ENCODE data around the gene ABCA12.

Gene ABCA12

DNA sequence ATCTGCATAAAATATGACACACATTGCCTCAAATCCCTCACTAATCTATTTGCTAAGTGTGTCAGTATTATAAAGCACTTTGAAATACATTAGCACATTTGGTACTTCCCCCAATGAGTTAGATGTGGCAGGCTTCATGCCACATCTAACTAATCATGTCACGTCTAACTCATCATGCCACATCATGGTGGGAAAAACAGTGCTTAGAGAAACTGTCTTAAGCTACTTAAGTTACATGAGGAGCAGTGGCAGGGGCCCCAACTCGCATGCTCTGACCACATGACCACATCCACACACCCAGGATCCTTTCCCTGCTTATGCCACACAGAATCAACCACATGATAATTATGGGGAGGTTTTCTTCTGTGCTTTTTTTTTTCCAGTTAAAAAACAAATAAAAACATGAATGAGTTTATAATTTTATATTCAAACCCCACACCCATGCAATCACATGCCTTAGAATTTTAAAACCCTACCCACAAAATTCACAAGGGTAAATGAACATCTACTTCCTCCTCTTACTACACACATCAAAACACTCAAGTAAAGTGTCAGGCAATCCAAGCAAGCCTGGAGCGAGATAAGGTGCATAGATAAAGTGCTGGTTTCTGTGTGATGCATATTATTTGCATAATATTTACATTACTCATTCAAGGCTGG, 1.6 kb downstream of the ABCA12 start:
- no peak for DNase-seq

GRCh38 chr2:215120401-215120800, 18.0 kb downstream of the ABCA12 start:
- DNase-seq, result no peak

DNA sequence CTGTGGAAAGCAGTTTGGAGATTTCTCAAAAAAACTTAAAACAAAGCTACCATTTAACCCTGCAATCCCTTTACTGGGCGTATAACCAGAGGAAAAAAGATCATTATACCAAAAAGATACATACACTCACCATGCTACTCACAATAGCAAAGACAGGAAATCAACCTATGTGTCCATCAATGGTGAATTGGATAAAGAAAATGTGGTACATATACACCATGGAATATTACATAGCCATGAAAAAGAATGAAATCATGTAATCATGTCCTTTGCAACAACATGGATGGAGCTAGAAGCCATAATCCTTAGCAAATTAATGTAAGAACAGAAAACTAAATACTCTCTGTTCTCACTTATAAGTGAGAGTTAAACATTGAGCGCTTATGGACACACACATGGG, 18.6 kb downstream of the ABCA12 start:
- DNase-seq, result no peak

GRCh38 chr2:215110918-215111317, 27.5 kb downstream of the ABCA12 start:
- DNase-seq, result no peak

DNA sequence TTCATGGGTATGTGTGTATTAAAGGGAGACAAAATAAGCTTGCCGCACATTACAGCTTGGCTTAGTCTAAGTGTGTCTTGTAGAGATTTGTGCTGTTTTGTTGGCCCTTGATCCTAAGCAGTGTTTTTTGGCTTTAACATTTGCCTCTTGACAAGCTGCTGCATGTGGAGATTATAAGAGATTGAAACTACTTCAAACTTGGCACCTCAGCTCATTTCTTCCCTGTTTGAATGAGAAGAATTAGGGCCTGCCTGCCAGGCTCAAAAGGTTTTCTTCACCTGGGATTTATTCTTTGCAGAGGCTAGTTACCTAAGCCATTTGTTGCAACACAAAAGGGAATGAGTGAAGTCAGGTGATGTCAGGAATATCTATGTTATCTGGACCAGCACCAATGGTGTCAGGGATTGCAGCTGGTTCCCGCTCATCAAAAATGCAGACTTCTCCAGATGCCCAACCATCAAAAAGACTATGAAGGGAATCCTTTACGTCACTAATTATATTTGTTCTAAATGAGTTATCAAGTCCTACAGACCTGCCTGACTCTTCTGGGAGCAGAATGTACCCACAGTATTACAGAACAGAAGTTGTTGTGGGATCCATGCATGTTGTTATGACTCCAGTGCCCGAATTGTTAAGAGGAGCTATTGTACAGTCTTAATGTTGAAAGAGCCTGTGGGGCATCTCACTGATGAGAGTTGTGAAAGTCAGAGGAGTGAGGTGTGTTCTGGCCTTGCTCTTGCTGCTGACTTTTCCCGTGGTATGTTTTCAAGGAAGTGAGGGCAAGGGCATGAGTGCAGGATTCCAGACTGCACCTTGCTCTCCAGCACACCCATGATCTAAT, 31.0 kb downstream of the ABCA12 start:
- DNase-seq, result no peak

DNA sequence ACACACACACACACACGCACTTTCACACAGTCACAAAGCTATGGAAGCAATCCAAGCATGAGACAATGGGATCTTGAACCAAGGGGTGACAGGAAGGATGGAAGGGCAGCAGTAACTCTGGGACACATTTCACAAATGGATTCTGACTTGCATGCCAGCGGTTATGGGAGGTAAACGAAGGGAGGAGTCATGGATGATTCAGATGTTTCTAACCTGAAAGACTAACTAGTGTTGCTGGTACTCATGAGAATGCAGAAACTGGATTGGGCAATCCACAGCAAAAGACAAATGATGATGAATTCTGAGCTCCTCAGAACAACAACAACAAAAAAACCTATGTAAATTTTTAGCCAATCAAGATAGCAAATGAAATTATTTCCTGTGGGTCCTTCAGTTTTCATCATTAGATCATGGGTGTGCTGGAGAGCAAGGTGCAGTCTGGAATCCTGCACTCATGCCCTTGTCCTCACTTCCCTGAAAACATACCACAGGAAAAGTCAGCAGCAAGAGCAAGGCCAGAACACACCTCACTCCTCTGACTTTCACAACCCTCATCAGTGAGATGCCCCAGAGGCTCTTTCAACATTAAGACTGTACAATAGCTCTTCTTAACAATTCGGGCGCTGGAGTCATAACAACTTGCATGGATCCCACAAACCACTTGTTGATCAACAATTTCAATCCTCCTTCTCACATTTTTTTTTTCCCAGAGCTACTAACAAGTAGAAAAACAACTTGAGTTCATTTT, 32.6 kb downstream of the ABCA12 start:
- no peak for DNase-seq

DNA sequence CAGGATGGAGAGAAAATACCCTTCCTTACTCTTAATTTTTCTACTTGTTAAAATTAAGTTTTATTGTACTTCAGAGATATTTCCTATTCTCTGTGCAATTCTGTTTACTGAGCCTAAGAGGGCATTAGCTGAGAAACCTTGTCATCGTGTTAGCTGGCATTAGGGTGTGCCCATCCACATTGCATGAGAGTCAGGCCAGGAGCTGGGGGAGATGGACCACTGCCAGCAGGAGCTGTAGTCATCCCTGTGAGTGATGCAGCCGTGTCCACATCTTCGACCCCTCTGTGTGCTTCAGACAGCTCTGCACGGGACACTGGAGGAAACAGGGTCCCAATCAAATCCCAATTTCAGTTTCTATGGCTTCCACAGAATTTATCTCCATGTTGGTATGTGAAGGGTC, 34.2 kb downstream of the ABCA12 start:
- no peak for DNase-seq

DNA sequence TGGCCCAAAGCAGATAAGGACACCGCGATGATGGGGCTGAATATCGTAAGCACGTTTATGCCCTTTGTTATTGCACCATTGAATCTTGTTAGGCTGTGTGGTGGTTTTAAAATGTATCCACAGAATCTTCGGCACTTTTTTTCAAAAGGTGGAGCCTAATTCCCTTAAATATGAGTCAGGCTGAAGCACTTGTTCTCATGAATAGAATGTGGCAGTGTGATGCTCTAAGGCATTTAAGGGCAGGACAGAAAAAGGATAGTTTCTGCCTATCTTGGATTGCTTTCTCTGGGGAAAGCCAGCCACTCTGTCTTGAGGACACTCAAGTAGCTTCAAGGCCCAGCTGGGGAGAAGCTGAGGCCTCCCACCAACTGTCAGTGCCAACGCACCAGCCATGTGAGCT, 39.6 kb downstream of the ABCA12 start:
- DNase-seq, result no peak

- DNase-seq, result no peak
Observed at GRCh38 chr2:215084080-215084479, 54.3 kb downstream of the ABCA12 start.

GRCh38 chr2:215083146-215083545, 55.3 kb downstream of the ABCA12 start:
- no peak for DNase-seq

GRCh38 chr2:215082446-215082845, 56.0 kb downstream of the ABCA12 start:
- DNase-seq, result no peak

DNA sequence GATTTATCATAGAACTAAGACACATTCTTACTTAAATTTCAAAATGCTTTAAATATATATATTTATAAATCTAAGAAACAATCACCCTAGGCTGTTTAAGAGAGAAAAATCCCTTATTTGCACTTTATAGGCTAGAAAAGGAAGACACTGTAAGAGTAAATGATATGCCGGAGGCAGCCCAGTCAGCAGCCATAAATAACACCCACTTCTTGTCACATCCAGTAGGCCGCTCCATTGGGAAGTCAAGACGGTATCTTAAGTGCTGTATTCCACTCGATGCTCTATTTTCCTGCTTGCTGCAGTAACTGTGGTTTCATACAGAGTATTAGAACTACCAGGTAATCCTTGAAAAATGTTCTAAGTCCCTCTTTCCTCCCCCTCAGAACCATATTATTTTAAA, 57.9 kb downstream of the ABCA12 start:
- DNase-seq, result no peak

DNA sequence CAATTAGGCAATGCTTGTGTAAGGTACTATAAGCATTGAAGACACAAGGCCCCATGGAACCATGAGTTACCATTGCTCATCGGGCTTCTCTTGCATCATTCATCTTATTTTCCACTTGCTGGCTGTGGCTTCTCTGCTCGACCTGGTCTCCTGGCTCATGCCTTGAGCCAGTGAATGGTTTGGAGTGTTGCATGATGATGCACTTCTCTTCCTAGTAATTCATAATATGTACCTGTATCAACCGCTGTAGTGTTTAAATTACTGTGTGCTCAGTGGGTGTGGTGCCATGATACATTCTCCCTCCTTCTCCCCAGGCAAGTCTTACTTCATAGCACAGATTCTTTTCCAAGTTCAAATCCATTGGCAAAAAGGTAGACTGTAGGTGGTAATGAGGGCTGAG, 66.8 kb downstream of the ABCA12 start:
- DNase-seq, result no peak

DNA sequence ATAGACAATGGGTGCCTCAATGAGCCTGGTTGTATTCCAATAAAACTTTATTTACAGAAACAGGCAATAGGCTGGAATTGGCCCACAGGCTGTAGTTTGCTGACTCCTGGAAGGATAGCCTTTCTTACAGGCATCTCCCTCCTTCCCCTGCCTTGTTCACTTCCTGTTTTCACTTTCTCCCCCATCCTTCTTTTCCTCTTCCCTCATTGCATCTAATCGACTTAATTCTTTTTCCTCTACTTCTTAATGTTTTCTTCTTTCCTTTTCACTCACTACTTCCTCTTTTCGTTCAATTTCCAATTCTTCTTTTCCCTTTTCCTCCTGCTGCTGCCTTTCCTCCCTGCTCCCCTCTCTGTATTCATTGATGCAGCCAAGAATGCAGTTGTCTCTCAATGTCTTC, 70.0 kb downstream of the ABCA12 start:
- DNase-seq, result no peak

- DNase-seq, result no peak
Observed at GRCh38 chr2:215066124-215066523, 72.3 kb downstream of the ABCA12 start.

DNA sequence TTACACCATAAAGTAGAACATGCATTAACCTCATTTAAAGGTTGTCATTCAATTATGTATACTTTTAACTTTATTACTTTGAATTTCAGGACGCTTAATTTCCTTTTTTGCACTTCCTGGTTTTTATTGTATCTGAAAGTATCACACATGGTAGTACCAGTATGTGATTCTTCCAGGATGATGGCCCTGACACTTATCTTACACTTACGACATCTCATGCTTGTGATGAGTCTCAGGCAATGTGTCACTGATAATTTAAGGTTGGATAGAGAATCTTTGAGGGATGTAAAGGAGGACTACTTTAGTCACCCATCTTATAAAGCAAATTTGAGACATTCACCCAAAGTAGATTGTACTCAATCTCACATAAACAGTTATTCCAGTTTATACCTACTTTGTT, 74.9 kb downstream of the ABCA12 start:
- no peak for DNase-seq

DNA sequence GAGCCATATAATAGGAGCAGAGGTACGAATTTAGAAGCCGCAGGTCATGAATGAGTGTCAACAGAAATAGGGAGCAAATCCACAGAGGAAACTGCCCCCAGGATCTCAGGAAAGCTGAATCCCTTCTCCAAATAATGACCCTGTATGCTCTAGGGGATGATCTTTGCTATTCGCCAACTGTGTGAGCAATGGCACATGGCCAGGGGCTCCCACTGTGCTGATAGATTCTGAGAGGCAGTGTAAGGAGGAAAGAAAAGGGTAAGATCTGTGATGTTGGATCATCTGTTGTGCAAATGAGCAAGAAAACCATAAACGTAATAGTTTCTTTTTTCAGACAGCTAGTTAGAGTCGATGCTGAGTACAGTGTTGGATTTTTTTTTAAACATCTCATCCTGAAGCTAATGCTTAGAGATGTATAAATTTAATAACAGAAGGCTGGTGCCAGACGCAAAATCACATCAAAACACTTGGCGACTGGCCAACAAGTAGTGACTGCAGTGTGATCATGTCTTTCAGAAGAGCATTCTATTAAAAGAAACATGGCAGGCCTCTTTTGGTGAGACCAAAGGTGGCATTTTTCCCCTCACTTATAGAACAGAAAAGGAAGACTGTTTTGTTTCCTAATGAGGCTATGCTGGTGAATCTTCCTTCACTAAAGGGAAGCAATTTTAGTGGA, 77.4 kb downstream of the ABCA12 start:
- DNase-seq, result no peak

- no peak for DNase-seq
Observed at GRCh38 chr2:215059724-215060123, 78.7 kb downstream of the ABCA12 start.

GRCh38 chr2:215055891-215056290, 82.5 kb downstream of the ABCA12 start:
- no peak for DNase-seq

DNA sequence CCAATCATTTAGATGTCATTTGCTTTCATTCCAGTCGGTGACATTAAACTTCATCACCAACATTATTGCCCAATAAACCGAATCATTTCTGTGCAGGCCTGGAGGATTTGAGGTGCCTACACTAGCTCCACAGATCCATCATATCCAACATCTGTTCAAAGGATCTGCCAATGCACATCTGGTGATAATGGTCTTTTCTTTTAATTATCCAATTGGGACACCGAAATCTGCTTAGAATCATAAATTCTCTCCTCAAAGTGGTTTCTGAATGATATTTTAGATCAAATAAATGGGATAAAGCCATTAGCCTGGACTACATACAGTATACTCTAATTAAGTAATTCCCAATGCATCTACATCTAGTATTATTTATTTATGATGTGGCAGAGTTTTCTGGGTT, 85.6 kb downstream of the ABCA12 start:
- no peak for DNase-seq

GRCh38 chr2:215052404-215052803, 86.0 kb downstream of the ABCA12 start:
- DNase-seq, result no peak

DNA sequence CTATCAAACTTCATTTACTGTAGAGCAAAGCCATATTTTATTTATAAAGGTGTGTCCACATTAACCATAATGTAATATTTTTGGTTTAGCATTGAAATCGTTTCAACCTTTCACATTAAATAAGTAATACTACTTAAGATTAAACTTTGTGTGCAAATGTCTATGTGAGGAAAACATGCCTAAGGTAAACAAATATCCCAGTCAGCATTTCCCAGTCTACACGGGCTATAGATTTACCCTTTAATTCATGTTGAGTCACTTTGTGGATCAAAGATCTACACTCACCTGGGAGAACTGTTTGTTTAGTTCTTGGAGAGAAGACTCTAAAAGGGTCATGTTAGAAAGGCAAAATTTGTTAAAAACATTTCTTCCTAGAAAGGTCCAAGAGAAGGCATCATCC, 89.1 kb downstream of the ABCA12 start:
- DNase-seq, result no peak

DNA sequence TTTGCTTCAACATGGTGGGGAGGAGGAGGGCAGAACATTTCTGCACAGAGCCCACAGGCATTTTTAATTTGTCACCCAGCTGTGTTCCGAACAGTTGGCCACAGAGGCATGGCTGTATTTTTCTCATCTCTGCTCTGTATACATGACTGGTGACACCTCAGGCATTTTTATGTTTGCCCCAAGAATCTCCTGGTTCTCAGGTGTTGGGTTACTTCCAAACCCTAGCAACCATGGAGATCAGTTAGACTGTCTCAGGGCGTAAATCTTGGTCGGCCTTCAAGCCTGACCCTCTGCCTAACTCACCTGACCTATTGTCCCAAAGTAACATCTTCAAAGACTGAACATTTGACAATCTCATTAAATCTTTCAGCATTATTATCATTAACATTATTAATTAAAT, 100.0 kb downstream of the ABCA12 start:
- DNase-seq, result no peak

Measured in amniotic stem cell (primary cell).